Vagina (tissue), 2 donors: ENCODE measurements around the gene CPZ.

ENCODE experiments used
- POLR2AphosphoS5 ChIP-seq, 2 donors: sonication (generic); formaldehyde crosslinking; IDR thresholded peaks; one replicate each; pipeline ENCODE4 v1.9.0; 2017; ENCODE audit warnings: antibody characterized with exemption in 2 of 2, mild to moderate bottlenecking in 2 of 2, low read depth in 1 of 2; ENCODE audit not compliant: insufficient read depth in 1 of 2
- TF ChIP-seq, protein P1 (sequence below), 3 experiments: fragments of 450-650 bp in 2 of 3; fragments of 200-600 bp in 1 of 3; sonication (generic) in 1 of 3; IDR thresholded peaks; one replicate each; pipeline ENCODE4 v1.5.1; 2017 to 2019; ENCODE audit warnings: antibody characterized with exemption in 3 of 3, mild to moderate bottlenecking in 2 of 3, moderate library complexity in 2 of 3

- TF ChIP-seq, protein P1, sequence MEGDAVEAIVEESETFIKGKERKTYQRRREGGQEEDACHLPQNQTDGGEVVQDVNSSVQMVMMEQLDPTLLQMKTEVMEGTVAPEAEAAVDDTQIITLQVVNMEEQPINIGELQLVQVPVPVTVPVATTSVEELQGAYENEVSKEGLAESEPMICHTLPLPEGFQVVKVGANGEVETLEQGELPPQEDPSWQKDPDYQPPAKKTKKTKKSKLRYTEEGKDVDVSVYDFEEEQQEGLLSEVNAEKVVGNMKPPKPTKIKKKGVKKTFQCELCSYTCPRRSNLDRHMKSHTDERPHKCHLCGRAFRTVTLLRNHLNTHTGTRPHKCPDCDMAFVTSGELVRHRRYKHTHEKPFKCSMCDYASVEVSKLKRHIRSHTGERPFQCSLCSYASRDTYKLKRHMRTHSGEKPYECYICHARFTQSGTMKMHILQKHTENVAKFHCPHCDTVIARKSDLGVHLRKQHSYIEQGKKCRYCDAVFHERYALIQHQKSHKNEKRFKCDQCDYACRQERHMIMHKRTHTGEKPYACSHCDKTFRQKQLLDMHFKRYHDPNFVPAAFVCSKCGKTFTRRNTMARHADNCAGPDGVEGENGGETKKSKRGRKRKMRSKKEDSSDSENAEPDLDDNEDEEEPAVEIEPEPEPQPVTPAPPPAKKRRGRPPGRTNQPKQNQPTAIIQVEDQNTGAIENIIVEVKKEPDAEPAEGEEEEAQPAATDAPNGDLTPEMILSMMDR (IDR thresholded peaks at IDR 0.05), result no peak
- no peak for TF ChIP-seq POLR2AphosphoS5 (IDR thresholded peaks at IDR 0.05; ENCODE audit: insufficient read depth in 1 of 2, low read depth in 1 of 2)
Measured at GRCh38 chr4:8605289-8605688, 12.7 kb downstream of the CPZ start.
